ENCODE data around the gene DDX1. TPM values are rescaled to one million over a fixed set of nuclear protein-coding genes. Genes with fewer than 3 reads are reported as not detected.

The DDX1 gene
- total and polyA plus RNA-seq, 2 donors (not counting 1 experiment from before 2014, with no cell fraction given) = 54.3 to 176 TPM

DNA sequence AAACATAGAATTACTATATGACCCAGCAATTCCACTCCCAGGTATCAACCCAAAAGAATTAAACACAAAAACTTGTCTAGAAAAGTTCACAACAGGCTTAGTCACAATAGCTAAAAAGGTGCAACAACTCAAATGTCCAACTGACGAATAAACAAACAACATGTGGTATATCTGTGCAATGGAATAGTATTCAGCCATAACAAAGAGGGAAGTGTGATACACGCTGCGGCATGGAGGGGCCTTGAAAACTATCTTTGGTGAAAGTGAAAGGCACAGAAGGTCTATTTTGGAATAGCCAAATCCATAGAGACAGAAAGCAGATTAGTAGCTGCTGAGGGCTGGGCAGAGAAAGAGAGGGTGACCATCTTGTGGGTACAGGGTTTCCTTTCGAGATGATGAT lies 72.1 kb downstream of the DDX1 start:
- H4K20me1 ChIP-seq (ENCODE audit: control insufficient read depth, extremely low read depth, insufficient read depth, low read length) = no peaks in the 10 kb centered on the region
- no peak overlapping the region for H2AFZ ChIP-seq (ENCODE audit: low read length)
- no peaks in the 10 kb centered on the region for H3K4me1 ChIP-seq (ENCODE audit: control insufficient read depth, extremely low read depth, insufficient read depth, low read length)
- TF ChIP-seq, protein P1, sequence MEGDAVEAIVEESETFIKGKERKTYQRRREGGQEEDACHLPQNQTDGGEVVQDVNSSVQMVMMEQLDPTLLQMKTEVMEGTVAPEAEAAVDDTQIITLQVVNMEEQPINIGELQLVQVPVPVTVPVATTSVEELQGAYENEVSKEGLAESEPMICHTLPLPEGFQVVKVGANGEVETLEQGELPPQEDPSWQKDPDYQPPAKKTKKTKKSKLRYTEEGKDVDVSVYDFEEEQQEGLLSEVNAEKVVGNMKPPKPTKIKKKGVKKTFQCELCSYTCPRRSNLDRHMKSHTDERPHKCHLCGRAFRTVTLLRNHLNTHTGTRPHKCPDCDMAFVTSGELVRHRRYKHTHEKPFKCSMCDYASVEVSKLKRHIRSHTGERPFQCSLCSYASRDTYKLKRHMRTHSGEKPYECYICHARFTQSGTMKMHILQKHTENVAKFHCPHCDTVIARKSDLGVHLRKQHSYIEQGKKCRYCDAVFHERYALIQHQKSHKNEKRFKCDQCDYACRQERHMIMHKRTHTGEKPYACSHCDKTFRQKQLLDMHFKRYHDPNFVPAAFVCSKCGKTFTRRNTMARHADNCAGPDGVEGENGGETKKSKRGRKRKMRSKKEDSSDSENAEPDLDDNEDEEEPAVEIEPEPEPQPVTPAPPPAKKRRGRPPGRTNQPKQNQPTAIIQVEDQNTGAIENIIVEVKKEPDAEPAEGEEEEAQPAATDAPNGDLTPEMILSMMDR (conservative IDR thresholded peaks at IDR 0.05 in 1 of 2, IDR thresholded peaks at IDR 0.05 in 1 of 2; ENCODE audit: low read depth in 1 of 2, low read length in 2 of 2) = no peak
- TF ChIP-seq EZH2 (IDR thresholded peaks at IDR 0.05; ENCODE audit: low read length, missing control alignments) = no peak
- H3K27me3 ChIP-seq (ENCODE audit: control insufficient read depth, insufficient read depth, low read length) = no peaks in the 10 kb centered on the region
- H3K36me3 ChIP-seq (ENCODE audit: control insufficient read depth, insufficient read depth, low read length) = no peaks in the 10 kb centered on the region
- no peaks in the 10 kb centered on the region for H3K9me3 ChIP-seq (ENCODE audit: control insufficient read depth, insufficient read depth, low read depth, low read length)
- H3K4me2 ChIP-seq (ENCODE audit: extremely low read depth, insufficient read depth, low read length) = no peak overlapping the region
- no peak overlapping the region for H3K4me3 ChIP-seq (replicated peaks in 1 of 4; ENCODE audit: control extremely low read depth in 1 of 4, insufficient read depth in 1 of 4, low read depth in 3 of 4, low read length in 4 of 4)
- H3K9ac ChIP-seq (ENCODE audit: insufficient read depth, low read length) = no peak overlapping the region
- H3K27ac ChIP-seq (ENCODE audit: insufficient read depth, low read length) = no peak overlapping the region
- H3K79me2 ChIP-seq (ENCODE audit: control insufficient read depth, insufficient read depth, low read length) = no peaks in the 10 kb centered on the region
- no peak for DNase-seq (ENCODE audit: low read depth in 2 of 2)

- no peak overlapping the region for H3K9ac ChIP-seq (ENCODE audit: insufficient read depth, low read length)
- no peaks in the 10 kb centered on the region for H3K36me3 ChIP-seq (ENCODE audit: control insufficient read depth, insufficient read depth, low read length)
- no peaks in the 10 kb centered on the region for H4K20me1 ChIP-seq (ENCODE audit: control insufficient read depth, extremely low read depth, insufficient read depth, low read length)
- no peak overlapping the region for H3K27ac ChIP-seq (ENCODE audit: insufficient read depth, low read length)
- H3K9me3 ChIP-seq (ENCODE audit: control insufficient read depth, insufficient read depth, low read depth, low read length) = no peaks in the 10 kb centered on the region
- H3K27me3 ChIP-seq (ENCODE audit: control insufficient read depth, insufficient read depth, low read length) = no peaks in the 10 kb centered on the region
- H3K4me2 ChIP-seq (ENCODE audit: extremely low read depth, insufficient read depth, low read length) = no peak overlapping the region
- TF ChIP-seq, protein P1 (conservative IDR thresholded peaks at IDR 0.05 in 1 of 2, IDR thresholded peaks at IDR 0.05 in 1 of 2; ENCODE audit: low read depth in 1 of 2, low read length in 2 of 2) = no peak
- no peak for TF ChIP-seq EZH2 (IDR thresholded peaks at IDR 0.05; ENCODE audit: low read length, missing control alignments)
- H3K79me2 ChIP-seq (ENCODE audit: control insufficient read depth, insufficient read depth, low read length) = no peaks in the 10 kb centered on the region
- no peak for DNase-seq (ENCODE audit: low read depth in 2 of 2)
- H3K4me3 ChIP-seq (replicated peaks in 1 of 4; ENCODE audit: control extremely low read depth in 1 of 4, insufficient read depth in 1 of 4, low read depth in 3 of 4, low read length in 4 of 4) = no peak overlapping the region
- no peak overlapping the region for H2AFZ ChIP-seq (ENCODE audit: low read length)
- H3K4me1 ChIP-seq (ENCODE audit: control insufficient read depth, extremely low read depth, insufficient read depth, low read length) = no peaks in the 10 kb centered on the region
Observed at GRCh38 chr2:15664273-15665066, 72.8 kb downstream of the DDX1 start.

GRCh38 chr2:15665067-15665942 lies 73.6 kb downstream of the DDX1 start:
- TF ChIP-seq, protein P1 (conservative IDR thresholded peaks at IDR 0.05 in 1 of 2, IDR thresholded peaks at IDR 0.05 in 1 of 2; ENCODE audit: low read depth in 1 of 2, low read length in 2 of 2) = no peak
- TF ChIP-seq EZH2 (IDR thresholded peaks at IDR 0.05; ENCODE audit: low read length, missing control alignments) = no peak
- Histone ChIP-seq H2AFZ (ENCODE audit: low read length) (no peak overlapping the region), H3K27me3 (ENCODE audit: control insufficient read depth, insufficient read depth, low read length) (no peaks in the 10 kb centered on the region), H3K4me3 (replicated peaks in 1 of 4; ENCODE audit: control extremely low read depth in 1 of 4, insufficient read depth in 1 of 4, low read depth in 3 of 4, low read length in 4 of 4) (no peak overlapping the region), H3K27ac (ENCODE audit: insufficient read depth, low read length) (no peak overlapping the region), H3K9me3 (ENCODE audit: control insufficient read depth, insufficient read depth, low read depth, low read length) (no peaks in the 10 kb centered on the region), H4K20me1 (ENCODE audit: control insufficient read depth, extremely low read depth, insufficient read depth, low read length) (no peaks in the 10 kb centered on the region), H3K9ac (ENCODE audit: insufficient read depth, low read length) (no peak overlapping the region), H3K4me1 (ENCODE audit: control insufficient read depth, extremely low read depth, insufficient read depth, low read length) (no peaks in the 10 kb centered on the region), H3K36me3 (ENCODE audit: control insufficient read depth, insufficient read depth, low read length) (no peaks in the 10 kb centered on the region), H3K4me2 (ENCODE audit: extremely low read depth, insufficient read depth, low read length) (no peak overlapping the region), H3K79me2 (ENCODE audit: control insufficient read depth, insufficient read depth, low read length) (no peaks in the 10 kb centered on the region)
- DNase-seq (ENCODE audit: low read depth in 2 of 2) = no peak
